ENCODE results near the gene OLFML1. TPM values are rescaled to one million over a fixed set of nuclear protein-coding genes. Genes with fewer than 3 reads are reported as not detected.
A peak's percentile ranks its signal among the peaks of the same experiment; 100 is the strongest.

The OLFML1 gene
- total RNA-seq, 1 donor from 2014 or later = not detected

DNA sequence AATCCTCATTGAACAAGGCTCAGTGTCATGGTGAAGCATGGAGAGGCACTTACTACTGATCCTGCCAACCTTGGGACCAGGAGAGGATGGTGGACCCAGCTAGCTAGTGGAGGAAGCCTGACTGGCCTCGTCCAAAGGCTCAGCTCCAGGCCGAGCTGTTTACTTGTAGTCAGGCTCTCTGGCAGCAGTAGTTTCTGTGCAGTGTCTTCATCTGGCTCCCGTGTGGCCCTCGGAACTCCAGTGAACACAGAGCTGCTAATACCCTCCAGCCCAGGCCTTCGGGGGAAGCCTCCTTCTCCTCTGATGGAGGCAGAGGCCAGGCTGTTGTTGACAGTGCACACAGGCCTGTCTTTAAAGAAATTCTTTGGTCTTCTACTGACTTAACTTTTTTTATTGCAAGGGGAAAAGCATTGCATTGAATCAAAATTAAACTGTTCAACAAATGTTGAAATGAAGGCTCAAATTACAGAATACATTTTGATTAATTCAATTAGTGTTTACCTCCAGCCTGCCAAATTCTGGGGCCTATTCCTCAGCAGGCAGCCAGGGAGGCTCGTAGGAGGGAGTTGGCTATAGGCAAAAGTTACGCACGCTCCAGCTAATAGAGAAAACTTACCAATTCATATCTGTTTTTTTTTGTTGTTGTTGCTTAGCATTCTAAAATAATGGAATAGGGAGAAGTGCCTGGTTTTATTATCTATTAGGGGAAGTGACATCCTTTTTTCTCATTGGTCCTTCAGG lies 47.3 kb downstream of the OLFML1 start:
- peaks cover 2% of the 10 kb centered on the region for H3K9me3 Mint-ChIP-seq (ENCODE audit: unreplicated experiment)
- no peaks in the 10 kb centered on the region for H3K36me3 Mint-ChIP-seq (ENCODE audit: unreplicated experiment)
- no peaks in the 10 kb centered on the region for H3K27me3 Mint-ChIP-seq (ENCODE audit: unreplicated experiment)
- H3K4me3 Mint-ChIP-seq (ENCODE audit: unreplicated experiment) = no peak overlapping the region
- H3K4me1 Mint-ChIP-seq (ENCODE audit: low read depth, unreplicated experiment) = no peaks in the 10 kb centered on the region
- H3K27ac Mint-ChIP-seq (ENCODE audit: unreplicated experiment) = no peak overlapping the region
- DNase-seq = no peak
- no peak for TF ChIP-seq CTCF (IDR thresholded peaks at IDR 0.05; ENCODE audit: partially characterized antibody, unreplicated experiment)

GRCh38 chr11:7533199-7534041 lies 48.1 kb downstream of the OLFML1 start:
- no peak for TF ChIP-seq CTCF (IDR thresholded peaks at IDR 0.05; ENCODE audit: partially characterized antibody, unreplicated experiment)
- DNase-seq = no peak
- H3K9me3 Mint-ChIP-seq (ENCODE audit: unreplicated experiment) = peaks cover 2% of the 10 kb centered on the region
- H3K27me3 Mint-ChIP-seq (ENCODE audit: unreplicated experiment) = peaks cover 5% of the 10 kb centered on the region
- no peak overlapping the region for H3K27ac Mint-ChIP-seq (ENCODE audit: unreplicated experiment)
- no peaks in the 10 kb centered on the region for H3K4me1 Mint-ChIP-seq (ENCODE audit: low read depth, unreplicated experiment)
- no peaks in the 10 kb centered on the region for H3K36me3 Mint-ChIP-seq (ENCODE audit: unreplicated experiment)
- no peak overlapping the region for H3K4me3 Mint-ChIP-seq (ENCODE audit: unreplicated experiment)

DNA sequence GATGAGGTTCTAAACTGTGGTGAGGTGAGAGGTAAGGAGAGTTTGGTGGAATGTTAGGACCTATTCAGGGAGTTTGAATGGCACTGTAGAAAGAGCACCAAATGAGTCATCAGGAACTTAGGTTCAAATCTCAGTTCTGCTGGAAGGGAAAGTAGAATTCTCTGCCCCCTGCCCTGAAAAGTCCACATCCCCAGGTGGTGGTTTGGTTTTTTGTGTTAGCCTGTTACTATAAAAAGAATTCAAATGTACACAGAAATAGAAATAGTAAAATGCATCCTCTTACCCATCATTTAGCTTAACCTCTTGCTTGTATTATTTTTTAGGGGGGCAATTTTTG lies 48.7 kb downstream of the OLFML1 start:
- no peak overlapping the region for H3K27ac Mint-ChIP-seq (ENCODE audit: unreplicated experiment)
- peaks cover 2% of the 10 kb centered on the region for H3K9me3 Mint-ChIP-seq (ENCODE audit: unreplicated experiment)
- no peaks in the 10 kb centered on the region for H3K36me3 Mint-ChIP-seq (ENCODE audit: unreplicated experiment)
- no peak for TF ChIP-seq CTCF (IDR thresholded peaks at IDR 0.05; ENCODE audit: partially characterized antibody, unreplicated experiment)
- peaks cover 6% of the 10 kb centered on the region for H3K27me3 Mint-ChIP-seq (ENCODE audit: unreplicated experiment)
- DNase-seq = no peak
- H3K4me3 Mint-ChIP-seq (ENCODE audit: unreplicated experiment) = no peak overlapping the region
- no peaks in the 10 kb centered on the region for H3K4me1 Mint-ChIP-seq (ENCODE audit: low read depth, unreplicated experiment)

DNA sequence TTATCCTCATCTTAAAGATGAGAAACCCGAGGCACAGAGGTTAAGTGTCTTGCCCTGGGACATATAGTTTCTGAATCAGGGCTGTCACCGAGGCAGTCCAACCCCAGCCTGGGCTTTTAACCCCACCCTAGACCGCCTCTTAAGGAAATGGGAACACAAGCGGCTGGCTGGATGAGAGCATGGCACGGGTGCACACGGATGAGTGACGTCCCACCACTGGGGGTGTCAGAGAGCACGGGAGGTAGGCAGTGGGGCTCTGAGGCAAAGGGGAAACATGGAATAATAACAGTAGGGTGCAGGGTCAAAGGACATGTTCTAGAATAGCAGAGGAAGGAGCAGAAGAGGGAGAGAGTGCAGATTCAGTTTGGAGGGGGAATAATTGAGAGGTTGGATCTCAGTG lies 50.8 kb downstream of the OLFML1 start:
- Mint-ChIP-seq H3K27me3 (ENCODE audit: unreplicated experiment) (peaks cover 7% of the 10 kb centered on the region), H3K4me3 (ENCODE audit: unreplicated experiment) (no peak overlapping the region), H3K9me3 (ENCODE audit: unreplicated experiment) (peaks cover 2% of the 10 kb centered on the region), H3K4me1 (ENCODE audit: low read depth, unreplicated experiment) (no peaks in the 10 kb centered on the region), H3K36me3 (ENCODE audit: unreplicated experiment) (no peaks in the 10 kb centered on the region), H3K27ac (ENCODE audit: unreplicated experiment) (no peak overlapping the region)
- peak; percentile 47 for TF ChIP-seq CTCF (IDR thresholded peaks at IDR 0.05; ENCODE audit: partially characterized antibody, unreplicated experiment)
- DNase-seq = peak; percentile 45

GRCh38 chr11:7537265-7537664 lies 52.0 kb downstream of the OLFML1 start:
- no peak overlapping the region for H3K27ac Mint-ChIP-seq (ENCODE audit: unreplicated experiment)
- H3K36me3 Mint-ChIP-seq (ENCODE audit: unreplicated experiment) = no peaks in the 10 kb centered on the region
- H3K4me1 Mint-ChIP-seq (ENCODE audit: low read depth, unreplicated experiment) = no peaks in the 10 kb centered on the region
- no peak for TF ChIP-seq CTCF (IDR thresholded peaks at IDR 0.05; ENCODE audit: partially characterized antibody, unreplicated experiment)
- peaks cover 2% of the 10 kb centered on the region for H3K9me3 Mint-ChIP-seq (ENCODE audit: unreplicated experiment)
- no peak for DNase-seq
- peaks cover 7% of the 10 kb centered on the region for H3K27me3 Mint-ChIP-seq (ENCODE audit: unreplicated experiment)
- no peak overlapping the region for H3K4me3 Mint-ChIP-seq (ENCODE audit: unreplicated experiment)

Measured in glutamatergic neuron (in vitro differentiated cells).